ENCODE measurements around the gene SPTSSA.
"Not testable (repeated sequence)": the region's sequence is repeated elsewhere in the genome, so short reads cannot be mapped to it uniquely, and the experiment has no call there.

Gene SPTSSA

GRCh38 chr14:34462132-34462893, at the start of gene SPTSSA:
SPTSSA (minus strand) TSS chr14:34462240; CDS start chr14:34462207, 33 bp downstream.
- DNase-seq (ENCODE audit: low read depth in 2 of 2), result peak; percentile 85 to 90

GRCh38 chr14:34507884-34508283, 45.8 kb upstream of the SPTSSA start:
- DNase-seq (ENCODE audit: low read depth in 2 of 2), result no peak

- no peak for DNase-seq (ENCODE audit: low read depth in 2 of 2)
Observed at GRCh38 chr14:34507459-34507858, 45.4 kb upstream of the SPTSSA start.

GRCh38 chr14:34505124-34505491, 43.1 kb upstream of the SPTSSA start:
- DNase-seq (ENCODE audit: low read depth in 2 of 2), result not testable (repeated sequence)

GRCh38 chr14:34504027-34504426, 42.0 kb upstream of the SPTSSA start:
- DNase-seq (ENCODE audit: low read depth in 2 of 2), result not testable (repeated sequence)

- DNase-seq (ENCODE audit: low read depth in 2 of 2), result no peak
Observed at GRCh38 chr14:34502545-34503225, 40.6 kb upstream of the SPTSSA start.

- DNase-seq (ENCODE audit: low read depth in 2 of 2), result no peak
Observed at GRCh38 chr14:34502001-34502400, 40.0 kb upstream of the SPTSSA start.

- no peak for DNase-seq (ENCODE audit: low read depth in 2 of 2)
Observed at GRCh38 chr14:34501004-34501580, 39.1 kb upstream of the SPTSSA start.

GRCh38 chr14:34498684-34499412, 36.8 kb upstream of the SPTSSA start:
- DNase-seq (ENCODE audit: low read depth in 2 of 2), result no peak

- DNase-seq (ENCODE audit: low read depth in 2 of 2), result no peak
Observed at GRCh38 chr14:34496679-34497513, 34.9 kb upstream of the SPTSSA start.

GRCh38 chr14:34496007-34496678, 34.1 kb upstream of the SPTSSA start:
- no peak for DNase-seq (ENCODE audit: low read depth in 2 of 2)

GRCh38 chr14:34489324-34489723, 27.3 kb upstream of the SPTSSA start:
- no peak for DNase-seq (ENCODE audit: low read depth in 2 of 2)

GRCh38 chr14:34488528-34488927, 26.5 kb upstream of the SPTSSA start:
- DNase-seq (ENCODE audit: low read depth in 2 of 2), result no peak

GRCh38 chr14:34484726-34485125, 22.7 kb upstream of the SPTSSA start:
- no peak for DNase-seq (ENCODE audit: low read depth in 2 of 2)

GRCh38 chr14:34482463-34482862, 20.4 kb upstream of the SPTSSA start:
- no peak for DNase-seq (ENCODE audit: low read depth in 2 of 2)

GRCh38 chr14:34479694-34480093, 17.7 kb upstream of the SPTSSA start:
- DNase-seq (ENCODE audit: low read depth in 2 of 2), result no peak

GRCh38 chr14:34478261-34478660, 16.2 kb upstream of the SPTSSA start:
- DNase-seq (ENCODE audit: low read depth in 2 of 2), result no peak

- DNase-seq (ENCODE audit: low read depth in 2 of 2), result not testable (repeated sequence)
Observed at GRCh38 chr14:34476036-34476435, 14.0 kb upstream of the SPTSSA start.

GRCh38 chr14:34475163-34475562, 13.1 kb upstream of the SPTSSA start:
- no peak for DNase-seq (ENCODE audit: low read depth in 2 of 2)

GRCh38 chr14:34474187-34474679, 12.2 kb upstream of the SPTSSA start:
- DNase-seq (ENCODE audit: low read depth in 2 of 2), result no peak

Data from stimulated activated CD4-positive, alpha-beta T cell treated with anti-CD3 and anti-CD28 coated beads, Interleukin-4, amount 100 ng/mL, for 48 hours (primary cell).